Endothelial cell (in vitro differentiated cells): ENCODE results near the gene HSPA2. TPM values are rescaled to one million over a fixed set of nuclear protein-coding genes. Genes with fewer than 3 reads are reported as not detected.

Source experiments
- DNase-seq: peaks from one replicate; pipeline ENCODE4 v3.0.0; 2021; ENCODE audit warnings: low spot score
- H3K27ac Mint-ChIP-seq: one replicate; pipeline ENCODE4 v1.8.0; 2021; ENCODE audit warnings: mixed read lengths, inconsistent platforms; ENCODE audit not compliant: unreplicated experiment
- H3K27me3 Mint-ChIP-seq: one replicate; pipeline ENCODE4 v1.8.0; 2021; ENCODE audit warnings: mild to moderate bottlenecking, moderate library complexity, mixed read lengths, inconsistent platforms; ENCODE audit not compliant: unreplicated experiment
- H3K36me3 Mint-ChIP-seq: one replicate; pipeline ENCODE4 v1.8.0; 2021; ENCODE audit warnings: mild to moderate bottlenecking, low read depth, mixed read lengths, inconsistent platforms; ENCODE audit not compliant: unreplicated experiment
- H3K4me1 Mint-ChIP-seq: one replicate; pipeline ENCODE4 v1.8.0; 2021; ENCODE audit warnings: mild to moderate bottlenecking, mixed read lengths, inconsistent platforms; ENCODE audit not compliant: unreplicated experiment
- H3K4me3 Mint-ChIP-seq: one replicate; pipeline ENCODE4 v1.8.0; 2021; ENCODE audit warnings: mild to moderate bottlenecking, mixed read lengths, inconsistent platforms; ENCODE audit not compliant: unreplicated experiment
- H3K9me3 Mint-ChIP-seq: one replicate; pipeline ENCODE4 v1.8.0; 2021; ENCODE audit warnings: mixed read lengths, inconsistent platforms; ENCODE audit not compliant: unreplicated experiment
- CTCF ChIP-seq: fragments of 200-600 bp; sonication (generic); IDR thresholded peaks from one replicate; pipeline ENCODE4 v1.5.0; 2021; ENCODE audit warnings: antibody characterized with exemption; ENCODE audit not compliant: unreplicated experiment
- long read RNA-seq: library from polyadenylated mRNA; unstranded; transcript quantifications from one replicate; pipeline ENCODE4 v2.0.0, GENCODE V29; 2020; ENCODE audit not compliant: unreplicated experiment
- total RNA-seq: library from RNA; stranded (reverse); fragmentation: NEBNext Ultra II Directional; extraction: Animal tissue kit (Norgen Biotek cat#: 25700); gene quantifications from one replicate; pipeline ENCODE4 v1.2.1, GENCODE V29; 2021; ENCODE audit not compliant: unreplicated experiment

The HSPA2 gene
- 9.4 TPM for total RNA-seq
- long read RNA-seq, transcript HSPA2-201 (1 exons, 2,767 nt) = major isoform, 8 of 8 reads
- long read RNA-seq, partial matches to known transcripts = 0 of 8 reads
- long read RNA-seq, other reads (novel, unspliced or antisense) = 0 of 8 reads

- peak within 1 kb of the TSS; percentile 95 for H3K27ac Mint-ChIP-seq
- peak; percentile 94 for DNase-seq
- peaks cover 16% of the 10 kb centered on the region for H3K4me1 Mint-ChIP-seq
- peaks cover 4% of the 10 kb centered on the region for H3K27me3 Mint-ChIP-seq
- peaks cover 10% of the 10 kb centered on the region for H3K9me3 Mint-ChIP-seq
- peaks cover 9% of the 10 kb centered on the region for H3K36me3 Mint-ChIP-seq
- peak; percentile 31 for TF ChIP-seq CTCF
- peak within 1 kb of the TSS; percentile 87 for H3K4me3 Mint-ChIP-seq
Observed at GRCh38 chr14:64540208-64541202, at the start of gene HSPA2. HSPA2 (plus strand) TSS chr14:64540741; CDS start chr14:64540850, 109 bp downstream.

GRCh38 chr14:64491637-64492036, 48.9 kb upstream of the HSPA2 start:
- H3K36me3 Mint-ChIP-seq = no peaks in the 10 kb centered on the region
- no peak overlapping the region for H3K4me3 Mint-ChIP-seq
- H3K4me1 Mint-ChIP-seq = no peaks in the 10 kb centered on the region
- no peaks in the 10 kb centered on the region for H3K9me3 Mint-ChIP-seq
- no peak for TF ChIP-seq CTCF
- no peaks in the 10 kb centered on the region for H3K27me3 Mint-ChIP-seq
- H3K27ac Mint-ChIP-seq = no peak overlapping the region
- no peak for DNase-seq

- Mint-ChIP-seq H3K9me3 (no peaks in the 10 kb centered on the region), H3K27me3 (no peaks in the 10 kb centered on the region), H3K4me1 (no peaks in the 10 kb centered on the region), H3K4me3 (no peak overlapping the region), H3K27ac (no peak overlapping the region), H3K36me3 (no peaks in the 10 kb centered on the region)
- no peak for DNase-seq
- TF ChIP-seq CTCF = no peak
Observed at GRCh38 chr14:64493455-64493854, 47.1 kb upstream of the HSPA2 start.

GRCh38 chr14:64495252-64495651, 45.3 kb upstream of the HSPA2 start:
- DNase-seq = no peak
- no peak for TF ChIP-seq CTCF
- no peak overlapping the region for H3K27ac Mint-ChIP-seq
- no peaks in the 10 kb centered on the region for H3K9me3 Mint-ChIP-seq
- no peaks in the 10 kb centered on the region for H3K4me1 Mint-ChIP-seq
- H3K4me3 Mint-ChIP-seq = no peak overlapping the region
- no peaks in the 10 kb centered on the region for H3K36me3 Mint-ChIP-seq
- H3K27me3 Mint-ChIP-seq = no peaks in the 10 kb centered on the region

- TF ChIP-seq CTCF = no peak
- Mint-ChIP-seq H3K4me3 (no peak overlapping the region), H3K27me3 (no peaks in the 10 kb centered on the region), H3K9me3 (no peaks in the 10 kb centered on the region), H3K27ac (no peak overlapping the region), H3K4me1 (peaks cover 4% of the 10 kb centered on the region), H3K36me3 (no peaks in the 10 kb centered on the region)
- no peak for DNase-seq
Observed at GRCh38 chr14:64496764-64497163, 43.8 kb upstream of the HSPA2 start.
